Nephron (organoid): Measurements from ENCODE around the gene OR2F1.

Experiments used
- H3K27ac Mint-ChIP-seq, 3 experiments: 2 replicates each; pipeline ENCODE4 v1.8.0; 2020; ENCODE audit warnings: mixed read lengths in 3 of 3, mild to moderate bottlenecking in 2 of 3, moderate library complexity in 1 of 3
- H3K27me3 Mint-ChIP-seq: 2 replicates; pipeline ENCODE4 v1.8.0; 2021; ENCODE audit warnings: low read depth, mild to moderate bottlenecking, moderate library complexity, mixed read lengths
- H3K36me3 Mint-ChIP-seq: 2 replicates; pipeline ENCODE4 v1.8.0; 2020; ENCODE audit warnings: low read depth, mixed read lengths
- H3K4me1 Mint-ChIP-seq: 2 replicates; pipeline ENCODE4 v1.8.0; 2020; ENCODE audit warnings: mixed read lengths
- H3K4me3 Mint-ChIP-seq, 3 experiments: 2 replicates each; pipeline ENCODE4 v1.8.0; 2020; ENCODE audit warnings: mild to moderate bottlenecking in 3 of 3, mixed read lengths in 3 of 3, moderate library complexity in 2 of 3
- H3K9me3 Mint-ChIP-seq: 2 replicates; pipeline ENCODE4 v1.8.0; 2020; ENCODE audit warnings: mixed read lengths
- CTCF ChIP-seq, 3 experiments: fragments of 200-600 bp; sonication (generic); IDR thresholded peaks; one replicate each; pipeline ENCODE4 v1.5.0; 2021; ENCODE audit warnings: antibody characterized with exemption in 3 of 3; ENCODE audit not compliant: unreplicated experiment in 3 of 3

The OR2F1 gene

GRCh38 chr7:143988976-143989745, 34.5 kb downstream of the OR2F1 start:
- no peak for TF ChIP-seq CTCF (IDR thresholded peaks at IDR 0.05; ENCODE audit: unreplicated experiment in 3 of 3)
- H3K4me3 Mint-ChIP-seq = no peak overlapping the region
- no peaks in the 10 kb centered on the region for H3K27me3 Mint-ChIP-seq
- peak overlapping the region in 1 of 3 experiments; percentile 25 for H3K27ac Mint-ChIP-seq
- H3K4me1 Mint-ChIP-seq = no peaks in the 10 kb centered on the region
- H3K9me3 Mint-ChIP-seq = peaks cover 3% of the 10 kb centered on the region
- no peaks in the 10 kb centered on the region for H3K36me3 Mint-ChIP-seq

- no peak for TF ChIP-seq CTCF (IDR thresholded peaks at IDR 0.05; ENCODE audit: unreplicated experiment in 3 of 3)
- Mint-ChIP-seq H3K27ac (no peak overlapping the region), H3K4me3 (no peak overlapping the region), H3K27me3 (no peaks in the 10 kb centered on the region), H3K4me1 (no peaks in the 10 kb centered on the region), H3K9me3 (peaks cover 3% of the 10 kb centered on the region), H3K36me3 (no peaks in the 10 kb centered on the region)
Measured at GRCh38 chr7:143992670-143993069, 38.0 kb downstream of the OR2F1 start.

- Mint-ChIP-seq H3K36me3 (no peaks in the 10 kb centered on the region), H3K9me3 (peaks cover 3% of the 10 kb centered on the region), H3K27ac (no peak overlapping the region), H3K4me3 (no peak overlapping the region), H3K4me1 (no peaks in the 10 kb centered on the region), H3K27me3 (no peaks in the 10 kb centered on the region)
- TF ChIP-seq CTCF (IDR thresholded peaks at IDR 0.05; ENCODE audit: unreplicated experiment in 3 of 3) = no peak
Measured at GRCh38 chr7:143993924-143994323, 39.3 kb downstream of the OR2F1 start.

GRCh38 chr7:144000020-144000419, 45.4 kb downstream of the OR2F1 start, which contains the start of gene OR6B1:
Gene OR6B1 (plus strand): TSS chr7:144000320. CDS start chr7:144003997, 3,677 bp downstream.
- TF ChIP-seq CTCF (IDR thresholded peaks at IDR 0.05; ENCODE audit: unreplicated experiment in 3 of 3) = no peak
- Mint-ChIP-seq H3K4me3 (no peak within 1 kb of the TSS), H3K4me1 (no peaks in the 10 kb centered on the region), H3K27ac (no peak within 1 kb of the TSS), H3K36me3 (no peaks in the 10 kb centered on the region), H3K9me3 (no peaks in the 10 kb centered on the region), H3K27me3 (no peaks in the 10 kb centered on the region)

GRCh38 chr7:144001543-144001942, 46.9 kb downstream of the OR2F1 start:
- H3K4me3 Mint-ChIP-seq = no peak overlapping the region
- TF ChIP-seq CTCF (IDR thresholded peaks at IDR 0.05; ENCODE audit: unreplicated experiment in 3 of 3) = no peak
- no peak overlapping the region for H3K27ac Mint-ChIP-seq
- no peaks in the 10 kb centered on the region for H3K9me3 Mint-ChIP-seq
- H3K36me3 Mint-ChIP-seq = no peaks in the 10 kb centered on the region
- no peaks in the 10 kb centered on the region for H3K4me1 Mint-ChIP-seq
- no peaks in the 10 kb centered on the region for H3K27me3 Mint-ChIP-seq

- Mint-ChIP-seq H3K27me3 (no peaks in the 10 kb centered on the region), H3K27ac (no peak overlapping the region), H3K9me3 (peaks cover 16% of the 10 kb centered on the region), H3K36me3 (no peaks in the 10 kb centered on the region), H3K4me1 (no peaks in the 10 kb centered on the region), H3K4me3 (no peak overlapping the region)
- TF ChIP-seq CTCF (IDR thresholded peaks at IDR 0.05; ENCODE audit: unreplicated experiment in 3 of 3) = no peak
Measured at GRCh38 chr7:144004703-144005102, 50.1 kb downstream of the OR2F1 start.
